ENCODE results near the gene LMTK3. TPM values are rescaled to one million over a fixed set of nuclear protein-coding genes. Genes with fewer than 3 reads are reported as not detected.

The LMTK3 gene
- total RNA-seq, 1 donor from 2014 or later = 0.32 TPM

GRCh38 chr19:48499316-48500090 is 12.1 kb downstream of the LMTK3 start:
- TF ChIP-seq CTCF (IDR thresholded peaks at IDR 0.05) = no peak
- no peaks in the 10 kb centered on the region for H3K9me3 Mint-ChIP-seq (ENCODE audit: unreplicated experiment)
- peaks cover 16% of the 10 kb centered on the region for H3K4me1 Mint-ChIP-seq (ENCODE audit: unreplicated experiment)
- no peak overlapping the region for H3K27ac Mint-ChIP-seq (ENCODE audit: unreplicated experiment)
- no peak for DNase-seq (ENCODE audit: extremely low spot score, unreplicated experiment)
- peaks cover 11% of the 10 kb centered on the region for H3K27me3 Mint-ChIP-seq (ENCODE audit: unreplicated experiment)
- no peak overlapping the region for H3K4me3 Mint-ChIP-seq (ENCODE audit: unreplicated experiment)
- H3K36me3 Mint-ChIP-seq (ENCODE audit: unreplicated experiment) = no peaks in the 10 kb centered on the region

DNA sequence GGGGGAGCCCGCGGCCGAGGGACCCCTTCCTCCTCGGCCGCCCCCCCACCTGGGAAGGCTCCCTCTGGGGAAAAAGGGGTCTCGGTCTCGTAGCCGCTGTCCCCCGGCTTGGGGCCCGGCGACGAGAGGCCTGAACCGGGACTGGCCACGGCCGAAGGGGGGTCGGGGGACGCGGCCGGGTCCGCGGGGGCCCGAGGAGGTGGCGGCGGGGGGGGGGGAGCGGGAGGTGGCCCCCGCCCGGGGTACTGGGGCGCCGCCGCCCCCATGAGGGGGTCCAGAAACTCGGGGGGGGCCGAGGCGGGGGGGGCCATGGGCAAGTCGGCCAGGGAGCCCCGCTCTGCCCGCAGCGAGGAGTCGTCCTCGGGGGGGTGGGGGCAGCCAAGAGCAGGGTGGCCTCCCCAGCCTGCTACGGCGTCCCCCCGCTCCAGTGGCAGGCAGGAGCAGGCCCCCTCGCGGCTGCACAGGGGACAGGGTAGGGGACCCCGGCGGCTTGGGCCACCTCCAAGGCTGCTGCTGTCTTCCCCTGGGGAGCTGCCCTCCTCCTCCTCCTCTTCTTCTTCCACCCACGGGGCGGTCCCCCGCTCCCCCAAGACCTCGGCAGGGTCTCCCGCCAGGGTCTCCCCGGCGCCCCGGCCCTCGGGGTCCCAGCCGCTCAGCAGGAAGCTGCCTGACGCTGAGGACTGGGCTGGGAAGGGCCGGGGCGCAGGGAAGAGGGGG is 12.9 kb downstream of the LMTK3 start:
- Mint-ChIP-seq H3K9me3 (ENCODE audit: unreplicated experiment) (no peaks in the 10 kb centered on the region), H3K27me3 (ENCODE audit: unreplicated experiment) (peaks cover 11% of the 10 kb centered on the region), H3K4me1 (ENCODE audit: unreplicated experiment) (peaks cover 21% of the 10 kb centered on the region), H3K36me3 (ENCODE audit: unreplicated experiment) (no peaks in the 10 kb centered on the region), H3K27ac (ENCODE audit: unreplicated experiment) (no peak overlapping the region), H3K4me3 (ENCODE audit: unreplicated experiment) (no peak overlapping the region)
- TF ChIP-seq CTCF (IDR thresholded peaks at IDR 0.05) = no peak
- no peak for DNase-seq (ENCODE audit: extremely low spot score, unreplicated experiment)

- no peaks in the 10 kb centered on the region for H3K36me3 Mint-ChIP-seq (ENCODE audit: unreplicated experiment)
- peaks cover 21% of the 10 kb centered on the region for H3K4me1 Mint-ChIP-seq (ENCODE audit: unreplicated experiment)
- no peaks in the 10 kb centered on the region for H3K9me3 Mint-ChIP-seq (ENCODE audit: unreplicated experiment)
- H3K27me3 Mint-ChIP-seq (ENCODE audit: unreplicated experiment) = peaks cover 11% of the 10 kb centered on the region
- H3K27ac Mint-ChIP-seq (ENCODE audit: unreplicated experiment) = no peak overlapping the region
- no peak for DNase-seq (ENCODE audit: extremely low spot score, unreplicated experiment)
- TF ChIP-seq CTCF (IDR thresholded peaks at IDR 0.05) = no peak
- H3K4me3 Mint-ChIP-seq (ENCODE audit: unreplicated experiment) = no peak overlapping the region
Measured at GRCh38 chr19:48497728-48498594, 13.7 kb downstream of the LMTK3 start.

DNA sequence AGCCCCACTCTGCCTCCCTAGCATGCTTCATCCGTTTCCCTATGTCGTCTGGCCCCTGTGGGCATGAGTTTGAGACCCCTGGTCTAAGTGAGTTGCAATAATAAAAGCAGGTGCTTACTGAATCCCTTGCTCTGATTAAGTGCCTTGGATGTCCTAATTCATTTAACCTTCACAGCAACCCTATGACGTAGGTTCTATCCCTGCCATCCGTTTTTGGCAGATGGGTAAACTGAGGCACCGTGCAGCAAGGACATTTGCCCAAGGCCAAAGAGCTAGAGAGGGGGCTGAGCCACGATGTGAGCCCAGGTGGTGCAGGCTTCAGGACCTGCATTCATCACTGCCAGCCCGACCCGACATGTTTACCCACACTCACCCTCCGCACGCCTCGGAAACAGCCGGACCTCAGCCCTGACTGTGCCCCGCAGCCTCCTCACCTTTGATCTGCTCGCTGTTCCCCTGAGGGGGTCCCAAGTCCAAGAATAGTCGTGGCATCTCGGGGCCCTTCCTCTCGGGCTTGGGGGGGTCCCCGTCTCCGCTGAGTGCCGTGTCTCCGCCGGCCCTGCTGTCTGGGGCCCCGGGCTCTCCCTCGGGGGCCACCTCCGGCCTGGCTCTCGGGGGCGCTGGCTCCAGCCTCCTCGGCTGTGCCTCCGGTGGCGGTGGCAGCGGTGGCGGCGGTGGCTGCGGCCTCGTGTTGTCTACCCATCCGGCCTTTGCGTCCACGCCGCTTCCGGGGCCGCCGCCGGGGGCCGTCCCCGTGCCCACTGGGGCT is 14.5 kb downstream of the LMTK3 start:
- Mint-ChIP-seq H3K4me3 (ENCODE audit: unreplicated experiment) (no peak overlapping the region), H3K4me1 (ENCODE audit: unreplicated experiment) (peaks cover 28% of the 10 kb centered on the region), H3K36me3 (ENCODE audit: unreplicated experiment) (no peaks in the 10 kb centered on the region), H3K27me3 (ENCODE audit: unreplicated experiment) (peaks cover 11% of the 10 kb centered on the region), H3K9me3 (ENCODE audit: unreplicated experiment) (no peaks in the 10 kb centered on the region), H3K27ac (ENCODE audit: unreplicated experiment) (no peak overlapping the region)
- no peak for TF ChIP-seq CTCF (IDR thresholded peaks at IDR 0.05)
- DNase-seq (ENCODE audit: extremely low spot score, unreplicated experiment) = no peak

All from osteocyte (in vitro differentiated cells).